ENCODE results near the gene PDLIM5.

PDLIM5 gene

GRCh38 chr4:94426783-94427182 lies 25.0 kb upstream of the PDLIM5 start:
- TF ChIP-seq, protein P1, sequence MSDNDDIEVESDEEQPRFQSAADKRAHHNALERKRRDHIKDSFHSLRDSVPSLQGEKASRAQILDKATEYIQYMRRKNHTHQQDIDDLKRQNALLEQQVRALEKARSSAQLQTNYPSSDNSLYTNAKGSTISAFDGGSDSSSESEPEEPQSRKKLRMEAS (IDR thresholded peaks at IDR 0.05): no peak
- TF ChIP-seq EGR1 (IDR thresholded peaks at IDR 0.05): no peak
- no peak for TF ChIP-seq RAD21 (IDR thresholded peaks at IDR 0.05; ENCODE audit: low read depth)
- no peak for TF ChIP-seq TAF1 (IDR thresholded peaks at IDR 0.05; ENCODE audit: low read depth)

- no peak for TF ChIP-seq YY1 (IDR thresholded peaks at IDR 0.05; ENCODE audit: low read depth)
These were observed 22.9 kb upstream of the PDLIM5 start for GRCh38 chr4:94428884-94429283.

DNA sequence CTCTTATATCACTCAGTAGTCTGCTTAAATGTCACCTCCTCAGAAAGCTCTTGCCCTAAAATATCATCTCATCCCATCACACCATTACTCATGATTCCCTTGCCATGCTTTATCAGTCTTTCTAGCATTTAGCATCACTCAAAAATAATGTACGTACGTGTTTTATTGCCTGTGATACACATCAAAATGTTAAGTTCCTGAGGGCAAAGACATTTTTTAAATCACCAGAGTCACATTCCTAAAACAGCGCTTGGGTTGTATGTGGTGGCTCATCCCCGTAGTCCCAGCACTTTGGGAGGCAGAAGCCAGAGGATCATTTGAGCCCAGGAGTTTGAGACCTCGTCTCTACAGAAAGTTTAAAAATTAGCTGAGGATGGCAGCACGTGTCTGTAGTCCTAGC lies 21.3 kb upstream of the PDLIM5 start:
- TF ChIP-seq CEBPB (IDR thresholded peaks at IDR 0.05) (no peak), FOXM1 (IDR thresholded peaks at IDR 0.05; ENCODE audit: borderline replicate concordance, low read depth) (no peak), EP300 (IDR thresholded peaks at IDR 0.05; ENCODE audit: borderline replicate concordance) (no peak), TCF12 (IDR thresholded peaks at IDR 0.05; ENCODE audit: low read depth) (no peak), YY1 (IDR thresholded peaks at IDR 0.05; ENCODE audit: low read depth) (no peak), CREB1 (IDR thresholded peaks at IDR 0.05; ENCODE audit: low read depth) (no peak), TEAD4 (IDR thresholded peaks at IDR 0.05) (no peak), ZBTB7A (IDR thresholded peaks at IDR 0.05; ENCODE audit: low read depth) (no peak), RAD21 (IDR thresholded peaks at IDR 0.05; ENCODE audit: low read depth) (no peak), TAF1 (IDR thresholded peaks at IDR 0.05; ENCODE audit: low read depth) (no peak), EGR1 (IDR thresholded peaks at IDR 0.05) (no peak), REST (IDR thresholded peaks at IDR 0.05; ENCODE audit: low read depth) (no peak), NFIC (IDR thresholded peaks at IDR 0.05) (no peak)
- TF ChIP-seq, protein P2, sequence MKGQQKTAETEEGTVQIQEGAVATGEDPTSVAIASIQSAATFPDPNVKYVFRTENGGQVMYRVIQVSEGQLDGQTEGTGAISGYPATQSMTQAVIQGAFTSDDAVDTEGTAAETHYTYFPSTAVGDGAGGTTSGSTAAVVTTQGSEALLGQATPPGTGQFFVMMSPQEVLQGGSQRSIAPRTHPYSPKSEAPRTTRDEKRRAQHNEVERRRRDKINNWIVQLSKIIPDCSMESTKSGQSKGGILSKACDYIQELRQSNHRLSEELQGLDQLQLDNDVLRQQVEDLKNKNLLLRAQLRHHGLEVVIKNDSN (IDR thresholded peaks at IDR 0.05): no peak
- TF ChIP-seq, protein P1 (IDR thresholded peaks at IDR 0.05): no peak

GRCh38 chr4:94431388-94431787 lies 20.4 kb upstream of the PDLIM5 start:
- TF ChIP-seq EGR1 (IDR thresholded peaks at IDR 0.05) (no peak), CREB1 (IDR thresholded peaks at IDR 0.05; ENCODE audit: low read depth) (no peak), TAF1 (IDR thresholded peaks at IDR 0.05; ENCODE audit: low read depth) (no peak), TCF12 (IDR thresholded peaks at IDR 0.05; ENCODE audit: low read depth) (no peak), CEBPB (IDR thresholded peaks at IDR 0.05) (no peak), REST (IDR thresholded peaks at IDR 0.05; ENCODE audit: low read depth) (no peak), ZBTB7A (IDR thresholded peaks at IDR 0.05; ENCODE audit: low read depth) (no peak), YY1 (IDR thresholded peaks at IDR 0.05; ENCODE audit: low read depth) (no peak), EP300 (IDR thresholded peaks at IDR 0.05; ENCODE audit: borderline replicate concordance) (no peak), FOXM1 (IDR thresholded peaks at IDR 0.05; ENCODE audit: borderline replicate concordance, low read depth) (no peak), TEAD4 (IDR thresholded peaks at IDR 0.05) (no peak)
- TF ChIP-seq, protein P1 (IDR thresholded peaks at IDR 0.05): no peak

DNA sequence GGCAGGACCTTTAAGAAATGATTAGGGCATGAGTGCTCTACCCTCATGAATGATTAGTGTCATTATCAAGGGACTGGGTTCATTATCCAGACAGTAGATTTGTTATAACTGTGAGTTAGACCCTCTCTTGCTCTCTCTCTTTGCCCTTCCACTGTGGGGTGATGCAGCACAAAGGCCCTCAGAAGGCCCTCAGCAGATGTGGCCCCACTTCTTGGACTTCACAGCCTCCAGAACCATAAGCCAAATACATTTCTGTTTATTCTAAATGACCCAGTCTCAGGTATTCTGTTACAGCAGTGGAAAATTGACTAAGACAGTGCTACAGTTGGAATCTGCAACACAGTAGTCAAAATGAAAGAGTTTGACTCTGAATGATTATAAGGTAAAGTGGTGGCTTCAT lies 17.2 kb upstream of the PDLIM5 start:
- no peak for TF ChIP-seq EGR1 (IDR thresholded peaks at IDR 0.05)
- TF ChIP-seq CREB1 (IDR thresholded peaks at IDR 0.05; ENCODE audit: low read depth): no peak
- no peak for TF ChIP-seq TAF1 (IDR thresholded peaks at IDR 0.05; ENCODE audit: low read depth)
- TF ChIP-seq, protein P1 (IDR thresholded peaks at IDR 0.05): no peak
- no peak for TF ChIP-seq TEAD4 (IDR thresholded peaks at IDR 0.05)
- TF ChIP-seq TCF12 (IDR thresholded peaks at IDR 0.05; ENCODE audit: low read depth): no peak

GRCh38 chr4:94435874-94436273 lies 15.9 kb upstream of the PDLIM5 start:
- TF ChIP-seq TCF12 (IDR thresholded peaks at IDR 0.05; ENCODE audit: low read depth) (no peak), ZBTB7A (IDR thresholded peaks at IDR 0.05; ENCODE audit: low read depth) (no peak), CEBPB (IDR thresholded peaks at IDR 0.05) (no peak), EP300 (IDR thresholded peaks at IDR 0.05; ENCODE audit: borderline replicate concordance) (no peak), EGR1 (IDR thresholded peaks at IDR 0.05) (no peak), CREB1 (IDR thresholded peaks at IDR 0.05; ENCODE audit: low read depth) (no peak), YY1 (IDR thresholded peaks at IDR 0.05; ENCODE audit: low read depth) (no peak), RAD21 (IDR thresholded peaks at IDR 0.05; ENCODE audit: low read depth) (no peak), TAF1 (IDR thresholded peaks at IDR 0.05; ENCODE audit: low read depth) (no peak), TEAD4 (IDR thresholded peaks at IDR 0.05) (no peak), NFIC (IDR thresholded peaks at IDR 0.05) (no peak), FOXM1 (IDR thresholded peaks at IDR 0.05; ENCODE audit: borderline replicate concordance, low read depth) (no peak), REST (IDR thresholded peaks at IDR 0.05; ENCODE audit: low read depth) (no peak)
- TF ChIP-seq, protein P1 (IDR thresholded peaks at IDR 0.05): no peak
- TF ChIP-seq, protein P2 (IDR thresholded peaks at IDR 0.05): no peak
